Thyroid gland (tissue), 4 donors: Measurements from ENCODE around the gene PSMF1. TPM values are rescaled to one million over a fixed set of nuclear protein-coding genes. Genes with fewer than 3 reads are reported as not detected.

Experiments used
- DNase-seq, 2 donors: peaks; one replicate each; pipeline ENCODE4 v3.0.0-alpha.2; 2019
- H3K27ac ChIP-seq, 3 donors: fragments of 200-600 bp; sonication (generic); 1 replicate in 2 of 3; 2 replicates in 1 of 3; pipeline ENCODE4 v1.5.1; 2016 to 2019; ENCODE audit warnings: mild to moderate bottlenecking in 1 of 3, moderate library complexity in 1 of 3
- H3K27me3 ChIP-seq: fragments of 200-600 bp; sonication (generic); one replicate; pipeline ENCODE4 v1.5.1; 2019
- H3K36me3 ChIP-seq, 2 donors: fragments of 200-600 bp; sonication (generic); one replicate each; pipeline ENCODE4 v1.5.1; 2016 to 2019
- H3K4me1 ChIP-seq, 2 donors: fragments of 200-600 bp; sonication (generic); one replicate each; pipeline ENCODE4 v1.5.1; 2017 to 2019
- H3K4me3 ChIP-seq, 3 donors: fragments of 200-600 bp; sonication (generic); replicated peaks in 1 of 3; 1 replicate in 2 of 3; 2 replicates in 1 of 3; pipeline ENCODE4 v1.5.1; 2016; ENCODE audit warnings: mild to moderate bottlenecking in 1 of 3
- H3K9me3 ChIP-seq: fragments of 200-600 bp; sonication (generic); one replicate; pipeline ENCODE4 v1.5.1; 2017
- POLR2A ChIP-seq, 2 donors: fragments of 450-650 bp; IDR thresholded peaks; one replicate each; pipeline ENCODE4 v1.6.1; 2017; ENCODE audit warnings: antibody characterized with exemption in 2 of 2, mild to moderate bottlenecking in 2 of 2, moderate library complexity in 1 of 2
- WGBS, 2 donors: methylation state at CpG; one replicate each; pipeline ENCODE4 v1.1.5; 2017; 5-methylcytosine and 5-hydroxymethylcytosine counted together
- intact Hi-C: fragments of 100-400 bp; cut with DNase I; formaldehyde crosslinking; loops from one replicate; pipeline ENCODE4 v1.15.1; 2023
- total RNA-seq, 4 donors: library from RNA; depleted of rRNA; stranded (reverse); fragments of >200 nt; gene quantifications; one replicate each; pipeline ENCODE4 v1.2.3, GENCODE V29; 2016
- TF ChIP-seq, protein P1 (sequence below), 6 experiments: fragments of 200-600 bp in 3 of 6; fragments of 450-650 bp in 3 of 6; sonication (generic) in 3 of 6; IDR thresholded peaks; one replicate each; pipeline ENCODE4 v1.5.1; 2016 to 2019; ENCODE audit warnings: antibody characterized with exemption in 6 of 6, mild to moderate bottlenecking in 2 of 6, inconsistent platforms in 1 of 6, moderate library complexity in 1 of 6

PSMF1 gene
- total RNA-seq, 4 donors from 2014 or later = 74.8 to 189 (median 105) TPM

DNA sequence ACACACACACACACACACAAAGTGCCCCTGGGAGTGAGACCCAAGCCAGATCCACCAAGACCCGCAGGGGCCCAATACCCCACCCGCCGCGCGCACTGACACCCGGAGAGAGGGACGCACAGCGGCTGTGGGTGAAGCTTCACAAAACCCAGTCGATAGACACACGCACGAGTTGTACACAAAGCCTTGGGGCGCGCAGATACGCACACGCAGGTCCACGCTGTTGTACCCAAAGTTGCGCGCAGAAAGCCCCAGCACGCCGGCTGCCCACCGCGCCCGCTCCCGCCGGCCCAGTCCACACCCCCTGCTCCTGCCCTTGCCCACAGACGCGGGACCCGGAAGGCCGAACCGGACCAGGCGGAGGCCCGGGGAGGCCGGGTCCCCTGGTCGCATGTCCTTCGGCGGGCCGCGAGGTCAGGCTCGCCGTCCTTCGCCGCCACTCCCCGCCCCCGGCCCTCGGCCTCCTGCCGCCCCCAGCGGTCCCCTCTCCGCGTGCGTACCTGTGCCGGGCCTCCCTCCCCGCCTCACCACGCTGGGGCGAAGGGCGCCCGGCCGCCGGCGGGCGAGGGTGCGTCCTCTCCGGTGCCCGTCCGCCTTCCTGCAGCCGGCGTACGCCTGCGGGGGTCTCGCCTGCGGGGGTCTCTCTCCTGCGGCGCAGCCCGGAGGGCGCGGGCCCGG, 66.4 kb downstream of the PSMF1 start, which contains the start of gene TMEM74B:
TMEM74B (minus strand) TSS at position 344 of the 678 bp plus-strand sequence. CDS start 1,180 bp downstream, outside the sequence.
- 0 to 5% methylated on average over 2 to 15 of the region's 76 CpGs for WGBS, 2 donors
- no peak for DNase-seq
- no peak within 1 kb of the TSS for H3K27ac ChIP-seq
- no peaks in the 10 kb centered on the region for H3K36me3 ChIP-seq
- intact Hi-C loops = no loop called here
- peak within 1 kb of the TSS in 1 of 3 donors; percentile 43 for H3K4me3 ChIP-seq
- H3K9me3 ChIP-seq = no peaks in the 10 kb centered on the region
- H3K4me1 ChIP-seq = peaks cover 0 to 13% of the 10 kb centered on the region in 2 donors
- no peaks in the 10 kb centered on the region for H3K27me3 ChIP-seq
- TF ChIP-seq, protein P1, sequence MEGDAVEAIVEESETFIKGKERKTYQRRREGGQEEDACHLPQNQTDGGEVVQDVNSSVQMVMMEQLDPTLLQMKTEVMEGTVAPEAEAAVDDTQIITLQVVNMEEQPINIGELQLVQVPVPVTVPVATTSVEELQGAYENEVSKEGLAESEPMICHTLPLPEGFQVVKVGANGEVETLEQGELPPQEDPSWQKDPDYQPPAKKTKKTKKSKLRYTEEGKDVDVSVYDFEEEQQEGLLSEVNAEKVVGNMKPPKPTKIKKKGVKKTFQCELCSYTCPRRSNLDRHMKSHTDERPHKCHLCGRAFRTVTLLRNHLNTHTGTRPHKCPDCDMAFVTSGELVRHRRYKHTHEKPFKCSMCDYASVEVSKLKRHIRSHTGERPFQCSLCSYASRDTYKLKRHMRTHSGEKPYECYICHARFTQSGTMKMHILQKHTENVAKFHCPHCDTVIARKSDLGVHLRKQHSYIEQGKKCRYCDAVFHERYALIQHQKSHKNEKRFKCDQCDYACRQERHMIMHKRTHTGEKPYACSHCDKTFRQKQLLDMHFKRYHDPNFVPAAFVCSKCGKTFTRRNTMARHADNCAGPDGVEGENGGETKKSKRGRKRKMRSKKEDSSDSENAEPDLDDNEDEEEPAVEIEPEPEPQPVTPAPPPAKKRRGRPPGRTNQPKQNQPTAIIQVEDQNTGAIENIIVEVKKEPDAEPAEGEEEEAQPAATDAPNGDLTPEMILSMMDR (IDR thresholded peaks at IDR 0.05) = no peak
- no peak for TF ChIP-seq POLR2A (IDR thresholded peaks at IDR 0.05)

GRCh38 chr20:1185316-1185741, 66.9 kb downstream of the PSMF1 start:
- Histone ChIP-seq H3K9me3 (no peaks in the 10 kb centered on the region), H3K27ac (no peak overlapping the region), H3K27me3 (no peaks in the 10 kb centered on the region), H3K4me1 (peaks cover 0 to 13% of the 10 kb centered on the region in 2 donors), H3K36me3 (no peaks in the 10 kb centered on the region), H3K4me3 (peak overlapping the region in 1 of 3 donors; percentile 43)
- TF ChIP-seq, protein P1 (IDR thresholded peaks at IDR 0.05) = no peak
- TF ChIP-seq POLR2A (IDR thresholded peaks at IDR 0.05) = no peak
- no peak for DNase-seq
- 10% methylated on average over 2 of the region's 54 CpGs; no CpG with 5 or more reads in 1 of the 2 donors for WGBS, 2 donors
- intact Hi-C loops = no loop called here

DNA sequence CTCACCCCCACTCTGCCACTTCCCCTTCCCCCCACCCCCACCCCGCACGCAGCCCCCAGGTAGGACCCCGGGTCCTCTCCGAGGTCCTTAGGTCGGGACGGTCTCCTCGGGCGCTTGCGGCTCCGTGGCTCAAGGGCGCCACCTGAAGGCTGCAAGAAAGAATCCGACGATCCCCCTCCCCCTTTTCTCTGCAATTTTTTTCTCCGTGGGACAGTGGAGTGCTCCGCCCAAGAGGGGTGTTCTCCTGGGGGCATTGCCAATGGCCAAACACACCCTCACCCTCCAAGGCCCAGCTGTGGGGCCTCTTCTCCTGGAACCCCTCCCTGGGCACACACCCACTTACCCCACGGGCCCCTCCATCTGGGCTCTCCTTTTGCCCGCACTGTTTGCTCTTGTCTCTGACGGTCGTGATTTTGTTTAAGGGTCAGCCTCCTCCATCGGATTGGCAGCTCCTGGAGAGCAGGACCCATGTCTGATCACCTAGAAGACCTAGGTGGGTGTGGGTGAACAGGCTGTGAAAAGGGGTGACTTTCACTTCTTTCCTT, 67.5 kb downstream of the PSMF1 start:
- no peaks in the 10 kb centered on the region for H3K27me3 ChIP-seq
- intact Hi-C loops = no loop called here
- TF ChIP-seq POLR2A (IDR thresholded peaks at IDR 0.05) = no peak
- TF ChIP-seq, protein P1 (IDR thresholded peaks at IDR 0.05) = peak in 4 of 6 experiments; percentile 15 to 61 (median 26)
- peaks cover 0 to 13% of the 10 kb centered on the region in 2 donors for H3K4me1 ChIP-seq
- 16 to 17% methylated on average over 9 to 13 of the region's 20 CpGs for WGBS, 2 donors
- H3K4me3 ChIP-seq = peak overlapping the region in 1 of 3 donors; percentile 43
- no peak overlapping the region for H3K27ac ChIP-seq
- H3K9me3 ChIP-seq = no peaks in the 10 kb centered on the region
- no peaks in the 10 kb centered on the region for H3K36me3 ChIP-seq
- peak; percentile 33 to 40 for DNase-seq

DNA sequence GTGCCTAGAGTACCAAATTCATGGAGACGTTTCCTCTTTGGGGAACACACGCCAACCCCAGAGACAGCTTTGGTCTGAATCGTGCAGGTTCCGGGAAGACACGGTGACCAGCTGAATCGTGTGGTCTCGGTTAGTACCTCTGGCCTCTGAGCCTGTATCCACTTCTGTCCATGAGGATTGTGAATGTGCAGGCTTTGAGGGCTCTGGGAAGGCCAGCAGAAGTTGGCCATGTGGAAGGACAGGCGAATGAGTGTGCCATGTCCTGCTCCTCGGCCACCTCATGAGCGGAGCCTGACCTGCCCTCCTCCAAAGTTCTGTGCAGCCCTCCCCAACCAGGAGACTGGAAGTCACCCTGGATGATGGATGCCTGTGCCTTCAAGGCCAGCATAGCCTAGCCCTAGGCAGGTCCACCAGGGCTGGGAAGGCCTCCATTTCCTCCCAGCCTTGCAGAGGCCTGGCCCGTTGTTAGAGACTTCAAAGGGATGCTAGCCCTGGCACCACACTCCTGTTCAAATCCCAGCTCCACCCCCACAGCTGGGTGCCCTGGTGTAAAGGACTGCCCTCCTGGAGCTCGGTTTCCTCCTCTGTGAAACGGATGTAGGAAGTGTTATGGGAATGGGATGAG, 68.1 kb downstream of the PSMF1 start:
- 74% methylated on average over 13 of the region's 13 CpGs for WGBS, 2 donors
- Histone ChIP-seq H3K4me3 (no peak overlapping the region), H3K4me1 (peaks cover 0 to 13% of the 10 kb centered on the region in 2 donors), H3K9me3 (no peaks in the 10 kb centered on the region), H3K27me3 (no peaks in the 10 kb centered on the region), H3K27ac (no peak overlapping the region), H3K36me3 (no peaks in the 10 kb centered on the region)
- intact Hi-C loops = no loop called here
- TF ChIP-seq, protein P1 (IDR thresholded peaks at IDR 0.05) = no peak
- DNase-seq = no peak
